Measurements from ENCODE around the gene OPCML. TPM values are rescaled to one million over a fixed set of nuclear protein-coding genes. Genes with fewer than 3 reads are reported as not detected.

Gene OPCML
- total and polyA plus RNA-seq, 2 of the 13 experiments (the other 11 are each of a cell fraction or from before 2014, with no cell fraction given), result not detected

GRCh38 chr11:133266986-133267385 is 265.3 kb downstream of the OPCML start:
- H3K36me3 ChIP-seq (replicated peaks in 1 of 2; ENCODE audit: control insufficient read depth in 1 of 2, insufficient read depth in 2 of 2, low read length in 2 of 2), result no peaks in the 10 kb centered on the region
- no peak overlapping the region for H3K4me2 ChIP-seq (ENCODE audit: low read depth, low read length)
- TF ChIP-seq RARA (CRISPR knock-in tag; IDR thresholded peaks at IDR 0.05) (no peak), FLYWCH1 (CRISPR knock-in tag; IDR thresholded peaks at IDR 0.05) (no peak), IRX3 (CRISPR knock-in tag; IDR thresholded peaks at IDR 0.05; ENCODE audit: borderline replicate concordance, low read depth) (no peak), TMF1 (CRISPR knock-in tag; IDR thresholded peaks at IDR 0.05; ENCODE audit: low read depth) (no peak), ATF7 (IDR thresholded peaks at IDR 0.05) (no peak), ATF7 (CRISPR knock-in tag; IDR thresholded peaks at IDR 0.05) (no peak), LRRFIP1 (CRISPR knock-in tag; conservative IDR thresholded peaks at IDR 0.05) (no peak), SMYD3 (CRISPR knock-in tag; IDR thresholded peaks at IDR 0.05) (no peak), KLF12 (CRISPR knock-in tag; IDR thresholded peaks at IDR 0.05; ENCODE audit: borderline replicate concordance) (no peak), ZNF547 (CRISPR knock-in tag; IDR thresholded peaks at IDR 0.05) (no peak), IRF1 (CRISPR knock-in tag; IDR thresholded peaks at IDR 0.05; ENCODE audit: low read depth) (no peak), ZNF3 (CRISPR knock-in tag; IDR thresholded peaks at IDR 0.05) (no peak), POLR2AphosphoS2 (IDR thresholded peaks at IDR 0.05; ENCODE audit: low read depth, low read length) (no peak), XRCC5 (optimal IDR thresholded peaks at IDR 0.05; ENCODE audit: low read length) (no peak), SETDB1 (CRISPR knock-in tag; IDR thresholded peaks at IDR 0.05; ENCODE audit: borderline replicate concordance) (no peak), ZNF414 (CRISPR knock-in tag; IDR thresholded peaks at IDR 0.05) (no peak), ZBTB21 (CRISPR knock-in tag; IDR thresholded peaks at IDR 0.05) (no peak)
- POLR2A ChIA-PET, result no interaction called here
- no peak overlapping the region for H2AFZ ChIP-seq (ENCODE audit: low read length)
- no peak overlapping the region for H3K27ac ChIP-seq (ENCODE audit: extremely low read length, insufficient read depth, low read length)
- BruUV-seq (replicated peaks), result no TSS peak
- 2% methylated on average over 6 of the region's 6 CpGs for WGBS (ENCODE audit: low lambda C conversion rate)
- H3K27me3 ChIP-seq (ENCODE audit: control insufficient read depth in 1 of 2, insufficient read depth in 2 of 2, low read length in 2 of 2), result peaks cover 0 to 4% of the 10 kb centered on the region in 2 experiments; a peak in 1 of 5 replicates
- no peak for FAIRE-seq
- no peak overlapping the region for H3K9ac ChIP-seq (ENCODE audit: insufficient read depth, low read depth, low read length)
- H3K4me3 ChIP-seq (replicated peaks in 1 of 3; ENCODE audit: insufficient read depth in 1 of 3, low read depth in 2 of 3, low read length in 3 of 3), result no peak overlapping the region
- no peak for DNase-seq (ENCODE audit: low spot score)
- CTCF ChIA-PET (ENCODE audit: low intra/inter-chr PET ratio, low total read pairs), result no interaction called here
- H3K79me2 ChIP-seq (ENCODE audit: insufficient read depth, low read length), result no peaks in the 10 kb centered on the region
- intact Hi-C loops (cut with micrococcal nuclease; ENCODE audit: unreplicated experiment), result no loop called here
- no peaks in the 10 kb centered on the region for H3K9me3 ChIP-seq (ENCODE audit: low read length)
- in situ Hi-C loops (cut with HindIII; ENCODE audit: extremely low pct_ligation_motif_present, low pct_unique_long_range_greater_than_20kb), result no loop called here
- ATAC-seq, result no peak
- H4K20me1 ChIP-seq (ENCODE audit: insufficient read depth, low read length), result no peaks in the 10 kb centered on the region
- H3K4me1 ChIP-seq (ENCODE audit: insufficient read depth, low read length), result no peaks in the 10 kb centered on the region

Measured in HepG2 (cell line).